SHP77 treated with DMSO at 0.1 percent for 48 hours (cell line): Measurements from ENCODE around the gene DRD1.
"Not testable (repeated sequence)": the region's sequence is repeated elsewhere in the genome, so short reads cannot be mapped to it uniquely, and the experiment has no call there.

ENCODE experiments used
- DNase-seq: peaks from one replicate; lab custom pipeline; 2025; lab: John Stamatoyannopoulos, UW

Gene DRD1

DNA sequence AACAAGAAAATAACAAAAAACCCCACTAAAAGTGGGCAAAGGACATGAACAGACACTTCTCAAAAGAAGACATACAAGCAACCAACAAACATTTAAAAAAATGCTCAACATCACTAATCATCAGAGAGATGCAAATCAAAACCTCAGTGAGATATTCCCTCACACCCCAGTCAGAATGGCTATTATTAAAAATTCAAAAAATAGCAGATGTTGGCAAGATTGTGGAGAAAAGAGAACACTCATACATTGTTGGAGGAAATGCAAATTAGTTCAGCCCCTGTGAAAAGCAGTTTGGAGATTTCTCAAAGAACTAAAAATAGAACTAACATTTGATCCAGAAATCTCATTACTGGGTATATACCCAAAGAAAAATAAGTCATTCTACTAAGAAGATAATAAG lies 19.4 kb downstream of the DRD1 start:
- DNase-seq, result not testable (repeated sequence)

GRCh38 chr5:175422058-175422457 lies 21.9 kb downstream of the DRD1 start:
- DNase-seq, result no peak

DNA sequence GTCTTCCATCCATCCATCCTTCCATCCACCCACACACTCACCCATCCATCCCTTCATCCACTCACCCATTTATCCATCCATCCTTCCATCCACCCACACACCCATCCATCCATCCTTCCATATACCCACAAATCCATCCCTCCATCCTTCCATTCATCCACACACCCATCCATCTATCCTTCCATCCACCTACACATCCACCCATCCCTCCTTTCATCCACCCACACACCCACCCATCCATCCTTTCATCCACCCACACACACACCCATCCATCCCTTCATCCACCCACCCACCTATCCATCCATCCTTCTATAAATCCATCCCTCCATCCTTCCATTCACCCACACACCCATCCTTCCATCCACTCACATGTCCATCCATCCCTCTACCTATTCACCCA lies 23.6 kb downstream of the DRD1 start:
- DNase-seq, result no peak

DNA sequence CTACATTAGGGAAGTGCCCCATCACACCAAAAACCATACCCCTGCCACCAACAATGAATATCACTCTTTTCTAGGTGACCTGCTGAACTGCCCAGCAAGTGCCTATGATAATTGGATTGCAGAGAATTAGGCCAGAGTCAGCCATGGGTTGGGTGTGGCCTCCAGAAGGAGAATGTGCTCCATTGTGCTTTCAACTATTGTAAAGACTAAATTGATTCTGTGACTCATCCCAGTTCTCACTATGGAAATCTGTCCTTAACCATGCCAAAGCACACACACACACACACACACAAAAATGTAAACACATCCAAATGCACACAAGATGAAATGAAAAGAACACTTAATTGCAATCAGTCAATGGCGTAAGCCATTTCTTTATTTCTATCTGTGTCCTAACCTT lies 25.7 kb downstream of the DRD1 start:
- no peak for DNase-seq

GRCh38 chr5:175417384-175417783 lies 26.6 kb downstream of the DRD1 start:
- no peak for DNase-seq

GRCh38 chr5:175415303-175415702 lies 28.7 kb downstream of the DRD1 start:
- no peak for DNase-seq

- no peak for DNase-seq
Observed at GRCh38 chr5:175410926-175411325, 33.1 kb downstream of the DRD1 start.

- no peak for DNase-seq
Observed at GRCh38 chr5:175406300-175406699, 37.7 kb downstream of the DRD1 start.

DNA sequence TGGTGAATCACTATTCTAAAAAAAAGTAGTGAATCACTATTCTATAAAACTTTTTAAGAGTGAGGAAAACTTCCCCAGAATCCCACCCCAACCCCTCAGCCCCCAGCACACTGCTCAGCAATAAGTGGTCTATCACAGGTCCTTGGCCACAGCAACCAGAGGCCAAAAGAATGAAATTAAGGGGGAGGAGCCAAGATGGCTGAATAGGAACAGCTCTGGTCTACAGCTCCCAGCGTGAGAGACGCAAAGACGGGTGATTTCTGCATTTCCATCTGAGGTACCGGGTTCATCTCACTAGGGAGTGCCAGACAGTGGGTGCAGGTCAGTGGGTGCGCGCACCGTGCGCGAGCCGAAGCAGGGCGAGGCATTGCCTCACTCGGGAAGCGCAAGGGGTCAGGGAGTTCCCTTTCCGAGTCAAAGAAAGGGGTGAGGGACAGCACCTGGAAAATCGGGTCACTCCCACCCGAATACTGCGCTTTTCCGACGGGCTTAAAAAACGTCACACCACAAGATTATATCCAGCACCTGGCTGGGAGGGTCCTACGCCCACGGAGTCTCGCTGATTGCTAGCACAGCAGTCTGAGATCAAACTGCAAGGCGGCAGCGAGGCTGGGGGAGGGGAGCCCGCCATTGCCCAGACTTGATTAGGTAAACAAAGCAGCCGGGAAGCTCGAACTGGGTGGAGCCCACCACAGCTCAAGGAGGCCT lies 46.2 kb downstream of the DRD1 start:
- not testable (repeated sequence) for DNase-seq

DNA sequence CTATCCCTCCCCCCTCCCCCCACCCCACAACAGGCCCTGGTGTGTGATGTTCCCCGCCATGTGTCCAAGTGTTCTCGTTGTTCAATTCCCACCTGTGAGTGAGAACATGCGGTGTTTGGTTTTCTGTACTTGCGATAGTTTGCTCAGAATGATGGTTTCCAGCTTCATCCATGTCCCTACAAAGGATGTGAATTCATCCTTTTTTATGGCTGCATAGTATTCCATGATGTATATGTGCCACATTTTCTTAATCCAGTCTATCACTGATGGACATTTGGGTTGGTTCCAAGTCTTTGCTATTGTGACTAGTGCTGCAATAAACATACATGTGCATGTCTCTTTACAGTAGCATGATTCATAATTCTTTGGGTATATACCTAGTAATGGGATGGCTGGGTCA lies 48.6 kb downstream of the DRD1 start:
- not testable (repeated sequence) for DNase-seq

DNA sequence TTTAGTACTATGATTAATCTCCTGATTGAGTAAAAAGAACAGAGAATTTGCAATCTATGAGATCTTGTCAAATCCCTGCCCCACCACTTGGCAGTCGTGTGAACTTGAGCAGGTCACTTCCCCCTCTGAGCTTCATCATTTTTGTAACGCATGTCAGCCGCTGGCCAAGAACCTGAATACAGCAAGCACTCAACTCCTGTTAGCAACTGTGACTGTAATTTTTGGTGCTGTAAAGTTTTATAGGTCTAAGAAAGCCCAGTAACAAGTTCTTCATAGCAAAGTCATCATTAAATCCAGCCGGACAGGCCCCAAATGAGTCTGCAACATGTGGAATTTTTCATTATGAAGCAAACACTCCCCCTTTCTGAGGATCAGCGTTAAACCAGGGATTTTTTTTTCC lies 49.4 kb downstream of the DRD1 start:
- no peak for DNase-seq

- no peak for DNase-seq
Observed at GRCh38 chr5:175393897-175394296, 50.1 kb downstream of the DRD1 start.

GRCh38 chr5:175392236-175392635 lies 51.7 kb downstream of the DRD1 start:
- DNase-seq, result no peak

- no peak for DNase-seq
Observed at GRCh38 chr5:175390352-175391083, 53.5 kb downstream of the DRD1 start.
